A204.1 (cell line): ENCODE data around the gene DDR1.
"Not testable (repeated sequence)": the region's sequence is repeated elsewhere in the genome, so short reads cannot be mapped to it uniquely, and the experiment has no call there.

Source experiments
- FAIRE-seq: peaks from 2 replicates; lab custom pipeline; 2012; peaks lifted over from hg19 to GRCh38; lab: Jason Lieb, UNC

The DDR1 gene

DNA sequence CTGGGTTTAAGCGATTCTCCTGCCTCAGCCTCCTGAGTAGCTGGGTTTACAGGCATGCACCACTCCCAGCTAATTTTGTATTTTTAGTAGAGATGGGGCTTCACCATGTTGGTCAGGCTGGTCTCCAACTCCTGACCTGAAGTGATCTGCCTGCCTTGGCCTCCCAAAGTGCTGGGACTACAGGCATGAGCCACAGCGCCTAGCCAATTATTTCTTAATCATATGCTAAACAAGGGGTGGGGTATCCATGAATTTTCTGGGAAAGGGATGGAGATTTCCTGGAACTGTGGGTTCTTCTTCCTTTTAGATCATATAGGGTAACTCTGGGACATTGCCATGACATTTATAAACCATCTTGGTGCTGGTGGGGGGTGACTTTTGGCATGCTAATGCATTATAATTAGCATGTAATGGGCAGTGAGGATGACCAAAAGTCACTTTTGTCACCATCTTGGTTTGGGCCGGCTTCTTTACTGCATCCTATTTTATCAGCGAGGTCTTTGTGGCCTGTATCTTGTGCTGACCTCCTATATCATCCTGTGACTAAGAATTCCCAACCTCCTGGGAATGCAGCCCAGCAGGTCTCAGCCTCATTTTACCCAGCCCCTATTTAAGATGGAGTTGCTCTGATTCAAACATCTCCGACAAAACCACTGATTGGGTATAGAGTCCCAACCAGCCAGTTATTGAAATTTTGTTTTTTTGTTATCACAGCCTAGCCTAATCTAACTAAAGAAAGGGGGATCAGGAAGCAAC is 29.9 kb upstream of the DDR1 start:
- no peak for FAIRE-seq

DNA sequence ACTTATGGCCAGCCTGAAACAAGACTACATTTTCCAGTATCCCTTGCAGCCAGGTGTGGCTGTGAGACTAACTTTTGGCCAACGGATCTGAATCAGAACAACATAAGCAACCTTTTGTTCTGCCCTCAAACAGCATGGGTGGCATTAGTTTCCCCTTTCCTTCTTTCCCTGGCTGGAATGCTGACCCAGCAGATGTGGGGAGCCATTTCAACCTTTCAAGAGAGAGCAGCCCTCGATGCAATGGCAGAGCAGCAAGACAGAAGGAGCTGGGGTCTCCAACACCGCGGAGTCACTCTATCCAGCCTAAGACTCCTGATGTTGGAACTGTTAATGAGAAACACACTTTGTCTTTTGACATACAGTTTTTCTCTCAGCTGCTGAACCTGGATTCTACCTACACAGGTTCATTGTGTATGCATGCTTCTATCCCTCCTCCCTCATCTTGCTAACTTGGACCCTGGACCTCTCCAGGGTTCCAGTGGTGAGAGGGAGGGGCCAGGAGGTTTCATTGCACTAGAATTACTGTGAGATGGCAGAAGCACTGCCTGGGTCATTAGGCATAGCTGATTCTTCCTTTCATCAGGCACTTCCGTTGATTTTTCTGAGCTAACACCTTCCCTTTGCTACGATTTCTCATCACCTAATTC is 28.8 kb upstream of the DDR1 start:
- FAIRE-seq: no peak

DNA sequence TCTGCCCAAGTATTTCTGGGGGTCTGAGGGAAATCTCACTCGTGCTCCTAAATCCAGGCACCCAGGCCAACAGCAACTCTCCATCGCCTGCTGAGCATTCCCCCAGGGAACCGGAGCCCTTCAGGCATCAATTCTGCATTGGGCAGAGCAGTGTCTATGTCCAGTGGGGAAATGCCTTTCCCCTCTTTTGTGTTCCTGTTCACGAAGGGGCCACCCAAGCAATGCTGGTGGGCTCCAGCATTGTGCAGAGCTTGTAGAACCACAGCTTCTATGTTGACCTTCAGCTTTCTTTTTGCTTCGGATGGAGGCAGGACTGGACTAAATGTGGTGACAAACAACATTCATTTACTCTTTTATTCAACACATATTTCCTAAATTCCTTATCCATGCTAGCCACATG is 27.2 kb upstream of the DDR1 start:
- FAIRE-seq: no peak

DNA sequence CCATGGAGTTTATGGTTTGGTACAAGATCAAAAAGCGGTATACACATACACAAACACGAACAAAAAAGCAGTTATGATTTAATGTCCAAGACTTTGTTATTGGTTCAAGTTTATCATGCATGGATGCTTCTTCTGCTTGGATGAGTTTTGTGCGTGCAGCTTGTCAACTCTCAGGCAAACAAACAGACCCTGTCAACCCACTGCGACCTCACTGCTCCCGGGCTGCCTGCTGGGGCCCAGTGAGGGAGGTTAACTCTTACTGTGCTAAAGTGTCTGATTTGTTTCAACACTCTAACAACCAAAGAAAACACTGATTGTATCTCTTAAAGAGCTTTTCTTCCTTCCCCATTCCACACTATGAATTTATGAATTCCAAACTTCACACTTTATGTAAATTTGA is 26.8 kb upstream of the DDR1 start:
- FAIRE-seq: no peak

DNA sequence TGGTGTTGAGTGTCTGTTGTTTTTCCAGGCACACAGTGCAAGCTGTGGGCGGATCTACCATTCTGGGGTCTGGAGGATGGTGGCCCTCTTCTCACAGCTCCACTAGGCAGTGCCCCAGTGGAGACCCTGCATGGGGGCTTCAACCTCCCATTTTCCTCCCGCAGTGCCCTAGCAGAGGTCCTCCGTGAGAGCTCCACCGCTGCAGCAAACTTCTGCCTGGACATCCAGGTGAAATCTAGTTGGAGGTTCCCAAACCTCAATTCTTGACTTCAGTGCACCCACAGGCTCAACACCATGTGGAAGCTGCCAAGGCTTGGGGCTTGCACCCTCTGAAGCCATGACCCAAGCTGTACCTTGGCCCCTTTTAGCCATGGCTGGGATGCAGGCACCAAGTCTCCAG is 24.6 kb upstream of the DDR1 start:
- FAIRE-seq: not testable (repeated sequence)

DNA sequence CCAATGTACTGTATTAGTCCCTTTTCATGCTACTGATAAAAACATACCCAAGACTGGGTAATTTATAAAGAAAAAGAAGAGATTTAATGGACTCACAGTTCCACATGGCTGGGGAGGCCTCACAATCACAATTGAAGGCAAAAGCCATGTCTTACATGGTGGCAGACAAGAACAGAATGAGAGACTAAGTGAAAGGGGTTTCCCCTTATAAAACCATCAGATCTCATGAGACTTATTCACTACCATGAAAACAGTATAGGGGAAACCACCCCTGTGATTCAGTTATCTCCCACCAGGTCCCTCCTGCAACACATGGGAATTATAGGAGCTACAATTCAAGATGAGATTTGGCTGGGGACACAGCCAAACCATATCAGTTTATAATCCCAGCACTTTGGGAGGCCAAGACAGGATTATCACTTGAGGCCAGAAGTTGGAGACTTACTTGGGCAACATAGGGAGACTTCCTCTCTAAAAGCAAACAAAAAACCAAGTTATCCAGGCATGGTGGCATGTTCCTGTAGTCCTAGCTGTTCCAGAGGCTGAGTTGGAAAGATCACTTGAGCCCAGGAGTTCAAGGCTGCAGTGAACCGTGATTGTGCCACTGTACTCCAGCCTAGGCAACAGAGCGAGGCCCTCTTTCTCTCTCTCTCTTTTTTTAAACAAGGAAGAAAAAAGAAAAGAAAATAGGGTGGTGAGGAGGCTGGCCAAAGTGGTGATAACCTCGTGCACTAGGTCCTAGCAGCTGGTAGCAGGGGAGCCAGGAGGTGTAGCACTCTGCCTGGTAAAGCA is 22.9 kb upstream of the DDR1 start:
- FAIRE-seq: no peak

DNA sequence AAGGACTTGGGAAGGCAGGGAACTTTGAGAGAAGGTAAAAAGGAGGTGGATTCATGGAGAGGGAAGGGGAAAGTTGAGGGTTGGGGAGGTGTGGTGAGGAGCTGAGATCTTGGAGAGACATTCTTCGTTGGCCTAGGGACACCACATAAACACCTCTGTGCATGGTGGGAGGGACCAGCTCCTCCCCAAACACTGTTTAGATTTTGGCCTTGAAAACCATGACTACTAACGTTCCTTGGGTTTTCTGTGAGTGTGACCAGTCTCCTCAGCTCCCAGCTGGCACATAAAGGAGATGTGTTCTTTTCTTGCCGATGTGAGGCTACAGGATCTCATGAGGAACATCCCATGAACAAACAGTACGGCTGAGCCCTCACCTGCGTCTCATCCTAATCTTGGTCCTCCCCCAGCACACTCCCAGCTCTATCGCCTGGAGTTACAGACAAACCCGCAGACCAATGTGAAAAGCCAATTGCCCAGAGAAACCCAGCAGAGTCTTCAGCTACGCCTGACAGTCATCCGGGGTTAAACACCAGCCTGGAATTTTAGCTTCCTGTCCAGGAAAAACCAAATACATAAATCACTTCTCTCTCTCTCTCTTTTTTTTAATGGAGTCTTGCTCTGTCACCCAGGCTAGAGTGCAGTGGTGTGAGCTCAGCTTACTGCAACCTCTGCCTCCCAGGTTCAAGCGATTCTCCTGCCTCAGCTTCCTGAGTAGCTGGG is 22.0 kb upstream of the DDR1 start:
- FAIRE-seq: no peak

DNA sequence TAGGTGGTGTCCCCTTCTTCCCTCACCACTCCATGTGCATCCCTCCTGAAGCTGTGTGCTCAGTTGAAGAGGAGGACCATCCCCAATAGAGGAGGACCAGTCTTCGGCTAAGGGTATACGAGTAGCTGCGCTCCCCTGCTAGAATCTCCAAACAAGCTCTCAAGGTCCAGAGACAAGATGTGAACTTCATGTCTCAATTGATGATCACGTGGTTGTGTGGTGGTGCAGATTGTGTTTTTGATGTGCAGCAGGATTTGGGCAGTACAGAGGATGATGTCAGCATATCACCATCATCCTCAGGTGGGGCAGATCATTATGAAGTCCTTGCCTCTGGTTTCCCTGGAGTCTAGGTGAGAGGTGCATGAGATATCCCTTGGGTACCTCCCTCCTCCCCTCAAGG is 20.0 kb upstream of the DDR1 start:
- FAIRE-seq: no peak

DNA sequence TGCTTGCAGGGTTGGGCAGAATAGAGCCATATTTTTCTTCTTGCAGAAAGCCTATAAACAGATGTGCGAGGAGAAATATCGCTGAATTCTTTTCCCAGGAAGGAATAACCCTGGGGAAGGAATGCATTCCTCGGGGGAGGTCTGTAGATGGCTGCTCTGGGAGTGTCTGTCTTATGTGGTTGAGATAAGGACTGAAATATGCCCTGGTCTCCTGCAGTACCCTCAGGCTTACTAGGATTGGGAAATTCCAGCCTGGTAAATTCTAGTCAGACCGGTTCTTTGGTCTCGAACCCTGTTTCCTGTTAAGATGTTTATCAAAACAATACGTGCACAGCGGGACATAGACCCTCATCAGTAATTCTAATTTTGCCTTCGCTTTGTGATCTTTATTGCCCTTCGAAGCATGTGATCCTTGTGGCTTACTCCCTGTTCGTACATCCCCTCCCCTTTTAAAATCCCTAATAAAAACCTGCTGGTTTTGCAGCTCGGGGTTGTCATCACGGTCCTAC is 15.0 kb upstream of the DDR1 start:
- not testable (repeated sequence) for FAIRE-seq

DNA sequence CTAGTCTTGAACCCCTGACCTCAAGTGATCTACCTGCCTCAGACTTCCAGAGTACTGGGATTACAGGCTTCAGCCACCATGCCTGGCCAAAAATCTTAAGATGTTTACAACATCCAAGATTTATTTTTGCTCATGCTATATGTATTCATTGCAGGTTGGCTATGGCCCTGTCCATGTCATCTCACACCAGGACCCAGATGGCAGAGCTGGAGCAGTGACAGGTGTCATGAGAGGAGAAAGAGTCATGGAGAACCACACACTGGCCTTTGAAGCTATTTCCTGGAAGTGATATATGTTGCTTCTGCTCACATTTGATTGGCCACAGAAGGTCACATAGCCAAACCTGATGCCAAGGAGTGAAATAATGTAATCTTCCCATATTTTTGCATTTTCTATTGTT is 13.8 kb upstream of the DDR1 start:
- no peak for FAIRE-seq

DNA sequence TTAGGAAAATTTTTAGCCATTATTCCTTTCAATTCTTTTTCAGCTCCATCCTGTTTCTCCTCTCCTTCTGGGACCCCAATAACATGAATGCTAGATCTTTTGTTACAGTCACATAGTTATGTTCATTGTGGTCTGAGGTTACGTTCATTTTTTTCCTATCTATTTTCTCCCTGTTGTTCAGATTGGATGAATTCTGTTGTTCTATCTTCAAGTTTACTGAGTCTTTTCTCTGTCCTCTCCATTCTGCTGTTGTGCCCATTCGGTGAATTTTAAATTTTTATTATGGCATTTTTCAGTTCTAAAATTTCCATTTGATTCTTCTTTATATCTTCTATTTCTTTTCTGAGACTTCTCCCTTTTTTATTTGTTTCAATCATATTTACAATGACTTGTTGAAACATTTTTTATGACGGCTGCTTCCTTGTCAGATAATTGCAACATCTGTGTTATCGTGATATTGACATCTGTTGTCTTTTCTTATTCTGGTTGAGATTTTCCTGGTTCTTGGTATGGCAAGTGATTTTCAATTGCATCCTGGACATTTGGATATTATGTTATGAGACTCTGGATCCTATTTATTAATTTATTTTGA is 12.6 kb upstream of the DDR1 start:
- no peak for FAIRE-seq

DNA sequence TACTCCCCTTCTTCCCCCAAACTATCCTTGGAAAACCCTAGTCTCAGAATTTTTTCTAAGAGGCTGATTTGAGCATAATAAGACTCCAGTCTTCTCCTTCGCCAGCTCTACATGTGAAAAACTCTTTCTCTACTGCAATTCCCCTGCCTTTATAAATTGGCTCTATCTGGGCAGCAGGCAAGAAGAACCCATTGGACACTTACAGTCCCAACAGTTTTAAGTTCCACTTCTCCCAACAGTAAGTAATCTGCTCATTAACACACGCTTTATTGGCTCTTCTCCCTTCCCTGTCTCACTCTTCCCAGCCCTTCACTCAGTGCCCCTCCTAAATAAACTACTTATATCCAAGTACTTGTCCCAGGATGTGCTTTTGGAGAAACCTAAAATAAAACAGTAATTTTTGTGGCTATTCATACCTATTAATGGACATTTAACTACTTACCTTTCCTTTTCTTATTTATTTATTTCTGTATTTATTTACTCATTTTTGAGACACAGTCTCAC is 11.1 kb upstream of the DDR1 start:
- no peak for FAIRE-seq

DNA sequence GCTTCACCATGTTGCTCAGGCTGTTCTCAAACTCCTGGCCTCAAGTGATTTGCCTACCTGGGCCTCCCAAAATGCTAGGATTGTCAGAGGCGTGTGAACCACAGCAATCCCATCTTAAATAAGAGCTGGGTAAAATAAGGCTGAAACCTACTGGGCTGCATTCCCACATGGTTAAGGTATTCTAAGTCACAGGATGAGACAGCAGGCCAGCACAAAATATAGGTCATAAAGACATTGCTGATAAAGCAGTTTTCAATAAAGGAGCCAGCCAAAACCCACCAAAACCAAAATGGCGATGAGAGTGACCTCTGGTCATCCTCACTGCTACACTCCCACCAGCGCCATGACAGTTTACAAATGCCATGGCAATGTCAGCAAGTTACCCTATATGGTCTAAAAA is 10.5 kb upstream of the DDR1 start:
- FAIRE-seq: not testable (repeated sequence)

DNA sequence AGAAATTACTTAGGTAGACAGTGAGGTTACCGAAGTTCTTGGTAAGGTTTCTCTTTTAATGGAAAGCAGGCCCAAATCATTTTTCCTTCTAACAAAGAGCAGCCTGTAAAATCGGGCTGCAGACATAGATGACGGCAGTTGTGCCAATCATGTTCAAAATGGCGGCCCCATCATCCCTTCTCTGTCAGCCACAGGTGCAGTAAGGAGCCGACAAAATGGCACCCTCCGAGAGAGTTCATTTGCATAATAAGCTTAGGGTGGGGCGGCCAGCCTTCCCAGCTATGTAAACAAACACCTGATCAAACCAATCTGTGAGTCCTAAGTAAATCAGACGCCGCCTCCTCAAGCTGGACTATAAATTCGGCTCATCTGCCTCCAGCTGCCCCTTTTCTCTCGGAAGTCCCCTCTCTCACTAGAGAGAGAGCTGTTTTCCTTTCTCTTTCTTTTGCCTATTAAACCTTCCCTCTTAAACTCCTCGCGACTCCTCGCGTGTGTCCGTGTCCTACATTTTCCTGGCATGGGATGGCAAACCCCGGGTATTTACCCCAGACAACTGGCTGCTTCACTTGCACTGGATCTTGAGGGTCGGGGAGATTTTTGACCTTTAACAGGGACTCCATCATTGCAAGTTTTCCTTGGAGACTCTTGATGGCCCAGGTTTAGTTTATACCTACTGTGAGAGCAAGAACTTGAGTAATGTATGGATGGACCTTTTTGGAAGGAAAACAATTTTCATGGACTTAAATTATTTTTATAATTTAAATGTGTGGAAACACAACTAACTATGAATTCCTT is 8.9 kb upstream of the DDR1 start:
- no peak for FAIRE-seq

DNA sequence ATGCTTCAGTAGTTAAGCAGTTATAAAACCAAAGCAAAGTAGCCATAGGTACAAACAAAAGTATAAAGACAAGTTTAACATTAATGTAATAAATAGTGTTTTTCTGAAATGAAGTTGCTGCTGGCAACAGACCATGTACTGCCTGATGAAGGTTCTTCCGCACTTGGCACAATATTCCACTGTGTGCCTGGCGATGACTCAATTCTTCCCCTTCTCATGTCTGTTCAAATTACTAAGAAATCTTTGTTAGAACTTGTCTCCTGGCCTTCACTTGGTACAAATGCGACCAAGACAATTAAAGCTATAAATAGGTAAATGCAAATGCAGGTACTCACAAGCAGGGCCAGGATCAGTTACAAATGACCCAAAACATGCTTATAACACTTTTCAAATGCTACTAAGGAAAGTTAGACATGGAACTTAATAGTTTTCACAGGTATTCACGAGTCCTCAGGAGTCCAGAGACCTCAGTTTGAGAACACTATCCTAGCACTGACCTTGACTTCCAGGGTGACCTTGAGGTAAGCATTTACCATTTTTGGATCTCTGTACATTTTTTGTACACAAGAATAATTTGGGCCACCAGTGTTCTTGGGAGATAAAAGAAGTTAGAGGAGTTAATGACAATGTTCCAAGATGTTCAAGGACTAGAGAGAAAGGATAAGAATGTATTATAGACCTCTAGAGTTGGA is 8.1 kb upstream of the DDR1 start:
- FAIRE-seq: no peak

DNA sequence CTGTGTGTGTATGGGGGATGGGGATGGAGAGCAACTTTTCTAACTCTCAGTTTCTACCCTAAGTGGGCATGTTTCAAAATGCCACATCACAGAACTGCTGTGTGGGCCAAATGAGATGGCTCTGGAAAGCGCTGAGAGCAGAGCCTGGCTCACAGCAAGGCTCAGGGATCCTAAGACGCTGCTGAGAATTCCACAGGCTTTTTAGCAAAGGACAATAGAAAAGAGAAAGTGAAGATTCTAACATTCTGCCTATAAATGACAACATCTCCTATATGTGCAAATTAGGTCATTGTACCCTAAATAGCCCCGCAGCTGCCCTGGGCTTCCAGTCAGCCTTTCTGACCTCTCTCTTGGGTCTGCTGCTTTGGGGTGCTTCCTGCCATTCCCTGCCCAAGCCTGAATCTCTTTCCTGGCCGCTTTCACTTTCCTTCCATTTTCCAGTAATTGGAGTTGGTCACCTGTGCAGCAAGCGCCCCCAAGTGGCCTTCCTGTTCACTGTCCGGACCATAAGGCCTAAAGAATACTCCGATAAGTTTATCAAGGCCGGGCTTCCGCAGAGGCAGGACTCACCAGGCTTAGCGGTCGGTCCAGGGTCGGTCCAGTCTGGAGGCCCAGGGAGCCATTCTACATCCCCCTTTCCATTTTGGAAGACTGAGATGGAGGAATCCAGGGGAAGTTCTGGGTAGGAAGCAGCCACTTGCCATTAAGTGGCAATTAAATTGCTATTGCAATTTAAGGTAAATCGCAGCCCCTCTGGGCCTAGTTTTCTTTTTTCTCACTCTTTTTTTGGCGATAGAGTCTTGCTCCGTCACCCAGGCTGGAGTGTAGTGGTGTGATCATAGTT is 6.7 kb upstream of the DDR1 start:
- FAIRE-seq: peak; percentile 32

DNA sequence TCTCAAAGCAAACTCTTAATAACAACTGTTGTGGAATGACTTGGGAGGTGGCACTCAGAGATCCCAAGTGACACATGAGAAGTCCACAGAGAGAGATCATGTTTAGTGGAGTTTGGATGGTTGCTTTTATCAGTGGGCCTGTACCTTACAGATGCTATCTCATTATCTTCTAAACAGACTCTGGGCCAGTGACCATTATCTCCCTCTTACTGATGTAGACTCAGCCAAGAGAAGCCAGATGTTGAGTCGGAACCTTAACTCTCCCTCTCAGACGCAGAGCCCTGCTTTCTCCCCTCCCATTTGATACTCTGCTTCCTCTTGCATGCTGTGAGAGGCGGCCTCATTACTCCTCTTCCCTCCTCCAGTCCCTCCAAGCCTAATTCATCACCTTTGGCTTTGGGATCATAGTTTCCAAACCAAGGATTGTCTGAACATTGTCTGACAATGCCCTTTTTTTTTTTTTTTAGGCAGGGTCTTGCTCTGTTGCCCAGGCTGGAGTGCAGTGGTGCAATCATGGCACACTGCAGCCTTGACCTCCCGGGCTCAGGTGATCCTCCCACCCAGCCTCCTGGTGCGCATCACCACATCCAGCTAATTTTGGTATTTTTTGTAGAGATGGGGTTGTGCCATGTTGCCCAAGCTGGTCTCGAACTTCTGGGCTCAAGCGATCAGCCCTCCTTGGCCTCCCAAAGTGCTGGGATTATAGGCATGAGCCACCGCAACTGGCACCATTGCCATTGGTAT is 4.5 kb upstream of the DDR1 start:
- FAIRE-seq: no peak

DNA sequence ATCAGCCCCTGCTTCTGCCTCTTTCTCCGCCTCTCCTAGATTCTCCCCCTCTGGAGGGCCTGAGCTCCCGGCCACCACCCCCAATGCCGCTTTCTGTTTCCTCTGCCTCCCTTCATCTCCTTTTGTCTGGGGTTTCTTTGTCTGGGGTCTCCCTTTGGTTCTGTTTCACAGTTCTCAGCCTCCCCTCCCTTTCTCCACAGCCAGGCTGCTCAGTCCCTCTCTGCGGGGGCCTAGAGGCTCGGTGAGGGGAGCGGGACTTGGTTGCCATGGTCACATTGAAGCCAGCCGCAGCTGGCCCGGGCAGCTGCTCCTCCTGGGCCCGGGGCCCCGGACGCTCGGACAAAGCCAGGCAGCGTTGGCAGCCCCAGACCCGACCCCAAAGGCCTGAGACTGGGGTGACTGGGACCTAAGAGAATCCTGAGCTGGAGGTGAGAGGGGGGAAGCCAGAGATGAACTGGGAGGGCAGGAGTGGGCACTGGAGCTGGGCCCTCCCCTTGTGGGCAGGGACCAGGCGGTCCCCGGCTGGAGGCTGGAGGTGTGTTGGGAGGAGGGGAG is 3.5 kb upstream of the DDR1 start:
- FAIRE-seq: no peak
